HG02938 (cell line): Measurements from ENCODE around the gene ARL4D.
A peak's percentile ranks its signal among the peaks of the same experiment; 100 is the strongest.
"Not testable (repeated sequence)": the region's sequence is repeated elsewhere in the genome, so short reads cannot be mapped to it uniquely, and the experiment has no call there.

Experiments used
- ATAC-seq: cut with Tn5 transposase; IDR thresholded peaks from one replicate; pipeline ENCODE4 v1.9.1; 2021; ENCODE audit warnings: mild to moderate bottlenecking, moderate library complexity; ENCODE audit not compliant: unreplicated experiment

ARL4D gene, protein sequence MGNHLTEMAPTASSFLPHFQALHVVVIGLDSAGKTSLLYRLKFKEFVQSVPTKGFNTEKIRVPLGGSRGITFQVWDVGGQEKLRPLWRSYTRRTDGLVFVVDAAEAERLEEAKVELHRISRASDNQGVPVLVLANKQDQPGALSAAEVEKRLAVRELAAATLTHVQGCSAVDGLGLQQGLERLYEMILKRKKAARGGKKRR

DNA sequence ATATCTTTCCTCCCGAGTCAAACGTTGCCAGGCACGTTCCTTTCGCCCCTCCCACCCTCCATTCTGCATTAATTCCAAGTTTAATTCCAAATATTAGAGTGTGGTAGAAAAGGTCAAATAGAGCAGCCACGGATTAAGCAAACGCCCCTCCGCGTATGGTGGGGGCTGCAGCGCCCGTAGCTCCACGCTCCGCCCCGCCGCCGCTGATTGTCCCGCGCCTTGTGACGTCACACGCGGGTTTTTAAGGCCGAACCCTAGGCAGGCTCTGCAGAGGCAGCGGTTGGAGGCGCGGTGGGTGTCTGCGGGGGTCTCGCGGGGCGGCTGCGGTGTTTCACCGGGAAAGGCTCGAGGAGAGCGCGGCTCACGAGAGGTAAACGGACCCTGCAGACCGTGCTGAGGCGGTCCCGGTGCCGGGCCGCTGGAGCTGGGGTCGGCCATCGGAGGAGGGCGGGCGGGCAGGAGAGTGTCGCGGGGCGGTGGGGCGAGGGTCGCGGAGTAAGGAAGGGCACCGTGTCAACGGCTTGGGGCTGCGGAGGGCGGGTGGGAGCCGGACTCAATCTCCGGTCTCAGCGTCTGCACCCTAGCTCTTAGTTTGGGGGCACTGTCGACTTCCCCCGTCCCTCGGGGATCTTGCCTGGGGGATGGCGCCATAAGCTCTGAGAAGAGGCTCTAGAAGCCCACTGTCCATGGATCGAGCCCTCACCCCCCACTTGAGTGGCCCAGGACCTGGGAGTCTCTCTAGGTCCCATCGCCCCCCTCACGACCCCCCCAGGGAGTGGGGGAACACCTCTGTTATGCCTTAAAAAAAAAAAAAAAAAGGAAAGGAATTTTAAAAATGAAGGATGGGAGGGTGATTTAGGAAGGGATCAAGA, at the start of gene ARL4D:
TSS of gene ARL4D (plus strand) at position 270 of the 872 bp plus-strand sequence. CDS start 740 bp downstream, outside the sequence.
- no peak for ATAC-seq

DNA sequence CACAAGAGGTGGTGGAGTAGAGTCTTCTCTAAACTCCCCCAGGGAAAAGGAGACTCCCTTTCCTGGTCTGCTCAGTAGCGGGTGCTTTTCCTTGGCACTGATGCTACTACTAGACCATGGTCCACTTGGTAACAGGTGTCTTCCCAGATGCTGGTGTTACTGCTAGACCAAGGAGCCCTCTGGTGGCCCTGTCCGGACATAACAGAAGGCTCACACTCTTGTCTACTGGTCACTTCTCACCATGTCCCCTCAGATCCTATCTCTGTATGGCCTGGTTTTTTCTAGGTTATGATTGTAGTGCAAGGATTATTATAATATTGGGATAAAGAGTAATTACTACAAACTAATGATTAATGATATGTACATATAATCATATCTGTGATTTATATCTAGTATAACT, 49.7 kb upstream of the ARL4D start:
- ATAC-seq: no peak

DNA sequence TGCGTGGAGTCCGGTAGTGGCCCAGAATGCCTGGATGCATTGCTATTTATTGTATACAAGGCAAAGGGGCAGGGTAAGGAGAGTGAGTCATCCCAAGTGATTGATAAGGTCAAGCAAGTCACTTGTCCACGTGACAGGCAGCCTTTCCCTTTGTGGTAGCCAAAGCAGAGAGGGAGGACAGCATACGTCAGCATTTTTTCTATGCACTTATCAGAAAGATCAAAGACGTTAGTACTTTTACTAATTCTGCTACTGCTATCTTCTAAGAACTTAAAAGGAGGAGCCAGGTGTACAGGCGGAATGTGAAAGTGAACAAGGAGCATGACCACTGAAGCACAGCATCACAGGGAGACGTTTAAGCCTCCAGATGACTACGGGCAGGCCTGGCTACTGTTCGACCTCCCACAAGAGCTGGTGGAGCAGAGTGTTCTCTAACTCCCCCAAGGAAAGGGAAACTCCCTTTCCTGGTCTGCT, 47.9 kb upstream of the ARL4D start:
- no peak for ATAC-seq

DNA sequence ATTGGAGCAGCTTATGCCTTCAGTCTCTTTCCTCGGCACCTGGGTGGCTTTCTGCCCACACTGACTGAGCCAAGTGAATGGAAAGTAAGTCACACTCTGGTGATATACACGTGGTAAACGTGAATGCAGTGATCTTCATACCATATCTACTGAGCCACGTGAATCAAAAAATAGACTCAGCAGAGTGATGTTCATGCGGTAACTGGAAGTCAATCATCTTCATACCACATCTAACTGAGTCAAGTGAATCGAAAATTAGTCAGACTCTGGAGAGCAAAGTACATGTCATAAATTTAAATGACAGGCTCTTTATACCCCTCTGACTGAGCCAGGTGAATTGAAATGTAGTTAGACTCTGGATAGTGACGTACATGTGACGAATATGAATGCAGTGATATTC, 47.1 kb upstream of the ARL4D start:
- ATAC-seq: no peak

DNA sequence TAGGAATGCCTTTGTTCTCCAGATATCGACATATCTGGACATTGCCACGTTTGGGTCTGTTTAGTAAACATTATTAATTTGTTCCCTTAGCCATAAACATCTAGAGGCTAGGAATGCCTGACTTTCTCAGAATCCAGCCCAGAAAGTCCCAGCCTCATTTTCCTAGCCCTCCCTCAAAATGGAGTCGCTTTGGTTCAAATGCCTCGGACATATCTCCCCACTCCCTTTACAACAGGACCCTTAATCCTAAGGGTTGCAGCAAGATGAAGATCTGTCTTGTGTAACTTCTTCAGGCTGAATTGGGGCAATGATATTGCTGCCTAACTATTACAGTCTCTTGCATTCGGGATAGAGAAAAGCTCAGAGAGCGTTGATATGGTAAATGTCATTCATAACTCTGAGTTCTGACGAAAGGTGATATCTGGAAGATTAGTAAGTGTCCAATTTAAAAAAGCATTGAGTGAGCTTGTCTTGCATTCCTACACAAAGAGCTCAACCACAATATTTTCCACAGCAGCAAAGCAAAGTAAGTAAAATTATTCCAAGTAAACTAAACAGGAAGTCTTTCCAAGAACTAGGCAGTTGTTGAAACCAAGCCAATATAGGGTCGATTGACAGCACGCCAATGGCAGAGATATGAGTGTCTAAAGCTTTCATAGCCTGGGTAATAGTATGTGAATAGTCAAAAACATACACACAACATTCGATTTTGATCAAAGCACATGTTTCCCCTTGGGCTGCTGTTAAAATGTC, 46.0 kb upstream of the ARL4D start:
- ATAC-seq: no peak

DNA sequence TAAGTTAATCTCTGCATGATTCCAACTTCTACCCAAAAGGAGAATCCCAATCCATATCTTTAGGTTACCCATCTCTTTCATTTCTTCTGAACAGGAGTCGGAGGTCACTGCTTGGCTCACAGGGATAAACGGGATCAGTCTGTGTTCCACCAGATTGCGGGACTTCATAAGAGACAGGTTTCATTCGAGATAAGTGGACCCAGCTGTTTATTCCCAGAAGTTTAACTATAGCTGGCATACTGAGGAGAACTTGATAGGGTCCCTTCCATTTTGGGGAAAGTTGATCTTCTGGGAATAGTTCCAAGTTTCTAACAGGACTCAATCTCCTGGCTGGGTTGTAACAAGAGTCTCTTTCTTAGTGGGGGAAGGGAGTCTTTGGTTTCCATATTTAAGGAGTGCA, 45.4 kb upstream of the ARL4D start:
- ATAC-seq: no peak

DNA sequence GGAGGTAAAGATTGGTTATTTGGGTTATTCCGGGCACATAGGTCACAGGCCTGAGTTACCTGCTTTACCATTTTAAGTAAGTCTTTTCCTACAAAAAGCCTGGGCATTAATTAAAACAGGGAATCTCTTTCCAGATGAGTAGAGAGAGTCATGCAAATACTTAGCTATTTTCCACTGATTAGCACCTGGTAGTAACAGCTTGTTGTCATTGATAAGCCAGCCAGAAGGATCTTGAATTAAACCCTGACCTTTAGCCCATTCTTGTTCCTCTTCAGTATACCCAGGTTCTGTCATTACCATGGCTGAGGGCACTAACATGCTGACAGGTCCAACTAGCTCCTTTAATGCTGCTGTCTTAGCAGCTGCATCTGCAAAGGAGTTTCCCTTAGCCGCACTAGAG, 44.4 kb upstream of the ARL4D start:
- no peak for ATAC-seq

DNA sequence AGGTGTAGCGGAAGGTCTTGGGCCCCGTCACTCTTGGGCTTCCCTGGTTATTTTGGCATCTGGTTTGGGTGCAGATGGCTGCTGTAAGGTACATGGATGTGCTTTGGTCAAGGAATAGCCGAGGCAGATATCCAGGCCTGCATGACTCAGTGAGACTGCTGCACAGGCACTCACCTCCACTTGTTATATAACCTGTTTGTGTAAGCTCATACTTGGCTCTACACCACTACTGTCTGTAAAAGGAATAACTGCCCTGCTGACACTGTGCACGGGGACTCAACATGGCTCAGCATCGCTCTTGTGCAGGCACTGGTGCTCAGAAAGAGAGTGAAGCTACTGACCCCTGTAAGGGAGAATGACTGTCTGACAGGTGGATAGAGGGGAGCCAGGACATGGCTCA, 42.3 kb upstream of the ARL4D start:
- ATAC-seq: no peak

DNA sequence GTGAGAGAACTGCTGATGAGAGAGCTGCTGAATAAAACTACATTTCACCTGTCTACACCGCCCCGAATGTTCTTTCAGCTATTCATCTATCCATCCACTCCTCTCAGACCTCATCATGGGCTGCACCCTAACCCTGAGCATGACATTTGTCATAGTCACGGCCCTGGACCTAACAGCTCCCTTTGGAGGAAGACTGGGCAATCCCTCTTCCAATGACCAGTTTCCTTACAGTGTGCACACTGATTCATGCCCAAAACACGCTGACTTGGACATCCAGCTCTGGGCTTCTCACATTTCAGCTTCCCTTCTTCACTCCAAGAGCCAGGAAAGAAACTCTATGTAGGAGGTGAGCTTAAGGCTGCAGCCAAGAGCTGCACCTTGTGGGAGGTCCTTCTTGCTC, 41.8 kb upstream of the ARL4D start:
- no peak for ATAC-seq

DNA sequence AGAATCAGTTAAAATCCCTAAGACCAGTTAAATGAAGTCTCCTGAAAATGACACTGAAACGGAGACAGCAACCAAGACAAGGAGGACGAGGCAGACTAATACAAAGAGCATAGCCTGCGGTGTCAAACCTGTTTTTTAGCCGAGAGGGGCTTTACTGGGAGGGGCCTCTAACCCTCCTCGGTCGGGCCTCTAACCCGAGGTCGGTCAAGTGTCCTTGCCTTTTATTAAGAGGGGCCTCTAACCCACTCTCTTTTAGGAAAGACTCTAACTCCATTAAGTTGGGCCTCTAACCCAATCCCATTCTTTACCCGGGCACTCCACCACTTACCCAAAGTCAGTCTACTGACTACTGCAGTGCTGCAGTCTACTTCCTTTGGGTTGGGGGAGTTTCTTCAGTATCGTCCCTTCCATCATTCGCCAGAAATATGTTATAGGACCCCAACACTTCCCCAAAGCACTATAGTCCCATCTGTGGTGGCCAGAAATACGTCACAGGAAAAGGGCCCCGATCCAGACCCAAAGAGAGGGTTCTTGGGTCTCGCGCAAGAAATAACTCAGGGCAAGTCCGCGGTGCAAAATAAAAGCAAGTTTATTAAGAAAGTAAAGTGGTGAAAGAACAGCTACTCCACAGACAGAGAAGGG, 39.2 kb upstream of the ARL4D start:
- ATAC-seq: no peak

DNA sequence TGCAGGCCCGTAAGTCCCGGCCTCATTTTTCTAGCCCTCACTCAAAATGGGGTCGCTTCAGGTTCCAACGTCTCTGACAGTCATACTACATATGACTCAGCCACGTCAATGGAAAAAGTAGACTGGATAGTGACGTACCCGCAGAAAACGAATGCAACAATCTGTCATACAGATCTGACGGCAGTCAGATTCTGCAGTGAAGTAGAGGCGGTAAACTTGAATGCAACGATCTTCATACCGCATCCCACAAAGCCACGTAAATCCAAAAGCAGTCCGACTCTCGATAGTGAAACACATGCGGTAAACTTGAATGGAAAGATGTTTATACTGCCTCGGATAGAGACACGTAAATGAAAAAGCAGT, 38.4 kb upstream of the ARL4D start:
- ATAC-seq: peak; percentile 37

DNA sequence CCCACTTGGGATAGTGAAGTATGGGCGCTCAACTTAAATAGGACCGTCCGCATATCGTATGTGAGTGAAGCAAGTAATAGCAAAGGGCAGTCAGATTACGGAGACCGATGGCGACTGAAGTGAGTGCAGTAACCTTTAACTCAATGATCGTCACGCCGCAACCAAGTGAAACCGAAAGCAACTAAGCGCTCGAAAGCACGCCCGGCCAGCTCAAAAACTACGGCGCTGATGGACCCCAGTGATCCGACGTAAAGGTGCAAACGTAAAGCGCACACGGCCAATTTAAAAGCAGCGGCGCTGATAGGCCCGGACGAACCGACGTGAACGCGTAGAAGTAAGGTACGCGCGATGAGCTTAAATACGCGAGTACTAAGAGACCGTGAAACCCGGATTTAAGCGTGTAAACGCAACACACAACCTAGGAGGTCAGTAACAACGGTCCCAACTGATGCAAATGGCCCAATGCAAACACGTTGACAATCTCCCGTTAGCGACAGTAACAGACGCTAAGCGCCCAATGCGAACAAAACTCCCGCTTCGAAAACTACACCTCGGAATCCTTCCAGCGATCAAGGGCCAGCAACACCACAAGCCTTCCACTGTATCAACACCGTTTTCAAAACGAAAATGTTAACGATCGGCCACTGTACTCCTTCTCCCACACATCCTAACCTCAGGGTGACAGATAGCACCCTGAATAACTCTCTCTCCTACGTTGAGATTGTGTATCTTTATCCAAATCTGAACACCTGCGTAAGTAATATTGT, 37.9 kb upstream of the ARL4D start:
- ATAC-seq: peak; percentile 62

DNA sequence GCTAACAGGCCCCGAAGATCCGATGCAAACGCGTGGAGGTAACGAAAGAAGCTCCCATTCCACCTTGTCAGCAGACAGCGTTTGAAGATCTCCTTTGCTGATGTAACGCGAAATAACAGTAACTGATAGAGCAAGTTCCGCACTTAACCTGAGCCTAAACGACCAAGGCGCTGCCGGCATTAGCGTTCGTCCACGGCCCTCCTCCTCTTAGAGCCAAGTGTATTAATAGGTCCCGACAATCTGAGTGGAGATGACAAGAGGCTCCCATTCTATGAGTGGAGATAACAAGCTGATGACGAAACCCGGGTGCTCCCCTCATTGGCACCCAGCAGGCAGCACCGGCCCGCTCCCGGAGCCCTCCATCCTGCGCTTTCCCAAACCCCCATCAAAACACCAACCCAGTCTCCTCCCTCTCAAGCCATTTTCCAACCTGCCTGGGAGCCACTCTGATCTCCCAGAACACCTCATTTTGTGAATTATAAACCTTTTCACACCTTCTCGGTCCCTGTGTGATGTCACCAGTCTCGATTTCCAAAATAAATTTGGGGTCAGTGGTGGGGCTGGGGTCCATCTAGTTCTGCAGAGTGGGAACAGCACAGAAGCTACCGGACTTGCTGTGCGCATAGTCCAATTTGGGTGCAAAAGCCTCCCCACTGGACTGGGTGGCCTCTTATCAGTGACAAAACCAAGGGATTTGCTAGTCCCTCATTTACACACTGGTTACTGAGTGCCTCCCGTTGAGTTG, 35.4 kb upstream of the ARL4D start:
- no peak for ATAC-seq

DNA sequence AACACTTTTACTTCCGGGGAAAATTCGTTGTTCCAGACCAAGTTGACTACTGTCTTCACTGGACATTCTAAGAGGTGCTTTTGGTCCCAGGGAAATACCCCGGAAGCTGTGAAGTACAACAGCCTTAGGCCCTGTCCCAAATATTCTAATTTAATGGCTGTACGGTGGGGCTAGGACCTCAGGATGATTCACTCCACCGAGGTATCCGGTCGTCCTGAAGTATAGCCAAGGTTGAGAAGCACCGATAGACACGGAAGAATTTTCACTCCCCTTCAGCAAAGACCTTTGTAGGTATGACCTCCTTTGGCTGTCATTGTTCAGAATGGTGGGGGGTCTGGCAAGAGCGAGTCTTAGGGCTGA, 34.9 kb upstream of the ARL4D start:
- ATAC-seq: no peak

DNA sequence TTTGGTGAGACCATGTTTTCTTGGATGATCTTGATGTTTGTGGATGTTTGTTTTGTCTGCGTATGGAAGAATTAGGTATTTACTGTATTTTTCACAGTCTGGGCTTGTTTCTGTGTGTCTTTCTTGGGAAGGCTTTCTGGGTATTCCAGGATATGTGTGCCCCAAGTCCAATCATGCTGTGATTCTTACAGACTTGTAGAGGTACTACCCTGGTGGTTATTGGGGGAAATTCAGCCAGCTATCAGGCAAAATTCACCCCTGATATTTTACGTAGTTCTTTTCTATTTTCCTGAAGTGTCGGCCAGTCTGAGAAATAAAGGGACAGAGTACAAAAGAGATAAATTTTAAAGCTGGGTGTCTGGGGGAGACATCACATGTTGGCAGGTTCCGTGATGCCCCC, 33.4 kb upstream of the ARL4D start:
- ATAC-seq: no peak

DNA sequence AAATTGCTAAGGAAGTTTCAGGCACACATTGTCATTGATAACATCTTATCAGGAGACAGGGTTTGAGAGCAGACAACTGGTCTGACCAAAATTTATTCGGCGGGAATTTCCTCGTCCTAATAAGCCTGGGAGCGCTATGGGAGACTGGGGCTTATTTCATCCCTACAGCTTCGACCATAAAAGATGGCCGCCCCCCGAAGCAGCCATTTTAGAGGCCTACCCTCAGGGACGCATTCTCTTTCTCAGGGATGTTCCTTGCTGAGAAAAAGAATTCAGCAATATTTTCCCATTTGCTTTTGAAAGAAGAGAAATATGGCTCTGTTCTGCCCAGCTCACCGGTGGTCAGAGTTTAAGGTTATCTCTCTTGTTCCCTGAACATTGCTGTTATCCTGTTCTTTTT, 32.9 kb upstream of the ARL4D start:
- ATAC-seq: not testable (repeated sequence)

DNA sequence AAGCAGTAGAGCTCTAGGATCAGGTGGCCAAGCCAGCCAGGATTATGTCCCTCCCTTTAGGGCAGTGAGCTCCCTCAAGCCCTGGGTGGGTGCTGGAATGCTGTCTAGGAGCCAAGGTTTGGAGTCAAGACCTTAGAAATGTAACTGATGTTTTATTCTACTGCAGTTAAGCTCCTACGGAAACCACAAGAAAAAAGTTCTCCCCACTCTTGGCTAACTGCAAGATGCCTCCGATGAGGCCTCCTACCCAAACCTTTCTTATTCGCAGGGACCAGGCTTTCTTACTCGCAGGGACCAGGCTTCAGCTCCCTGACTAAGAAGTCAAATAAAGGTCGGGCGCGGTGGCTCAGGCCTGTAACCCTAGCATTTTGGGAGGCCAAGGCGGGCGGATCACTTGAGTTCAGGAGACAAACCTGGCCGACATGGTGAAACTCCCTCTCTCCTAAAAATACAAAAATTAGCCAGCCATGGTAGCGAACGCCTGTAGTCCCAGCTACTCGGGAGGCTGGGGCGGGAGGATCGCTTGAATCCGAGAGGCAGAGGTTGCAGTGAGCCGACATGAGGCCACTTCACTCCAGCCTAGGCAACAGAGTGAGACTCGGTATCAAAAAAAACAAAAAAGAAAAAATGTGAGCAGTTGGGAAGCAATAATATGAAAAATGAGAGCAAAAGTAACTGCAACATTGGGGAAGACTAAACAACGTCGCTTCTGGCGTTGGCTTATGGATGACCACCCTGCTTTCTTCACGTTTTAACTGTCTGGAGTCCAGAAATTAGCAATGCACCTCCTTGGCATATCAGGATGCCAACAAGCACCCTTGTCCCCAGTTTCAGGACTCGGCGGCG, 31.7 kb upstream of the ARL4D start:
- no peak for ATAC-seq

DNA sequence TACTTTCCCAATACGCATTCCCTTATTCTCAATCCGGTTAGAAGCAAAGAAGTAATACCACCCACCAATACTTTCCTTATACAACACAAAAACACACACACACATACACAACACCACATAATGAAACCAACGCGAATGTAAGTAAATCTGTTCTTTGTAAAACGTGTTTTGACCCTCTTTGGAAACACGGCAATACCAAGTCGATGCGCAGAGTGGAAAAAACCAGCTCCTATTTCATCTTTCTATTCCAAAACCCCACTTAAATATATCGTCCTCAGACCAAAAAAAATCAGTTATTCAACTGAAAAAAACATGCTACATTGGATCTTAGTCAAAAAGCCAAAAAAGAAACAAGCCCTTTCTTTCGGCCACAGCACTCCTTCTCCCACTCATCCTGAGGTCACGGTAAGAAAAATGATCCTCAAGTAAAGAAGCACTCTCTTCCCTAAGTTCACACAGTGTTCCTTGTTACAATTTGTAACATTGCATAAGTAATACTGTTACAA, 31.0 kb upstream of the ARL4D start:
- no peak for ATAC-seq
